PC-9 (cell line): ENCODE data around the gene GNAQ.

Experiments
- EZH2 ChIP-seq: fragments of 200-600 bp; sonication (generic); IDR thresholded peaks from 2 replicates; pipeline ENCODE4 v1.8.0; 2017; ENCODE audit warnings: antibody characterized with exemption, low read depth
- TF ChIP-seq, protein P1 (sequence below): fragments of 200-600 bp; sonication (generic); conservative IDR thresholded peaks from 2 replicates; pipeline ENCODE4 v1.6.1; 2017; ENCODE audit warnings: mixed run types, antibody characterized with exemption, mild to moderate bottlenecking, moderate library complexity

DNA sequence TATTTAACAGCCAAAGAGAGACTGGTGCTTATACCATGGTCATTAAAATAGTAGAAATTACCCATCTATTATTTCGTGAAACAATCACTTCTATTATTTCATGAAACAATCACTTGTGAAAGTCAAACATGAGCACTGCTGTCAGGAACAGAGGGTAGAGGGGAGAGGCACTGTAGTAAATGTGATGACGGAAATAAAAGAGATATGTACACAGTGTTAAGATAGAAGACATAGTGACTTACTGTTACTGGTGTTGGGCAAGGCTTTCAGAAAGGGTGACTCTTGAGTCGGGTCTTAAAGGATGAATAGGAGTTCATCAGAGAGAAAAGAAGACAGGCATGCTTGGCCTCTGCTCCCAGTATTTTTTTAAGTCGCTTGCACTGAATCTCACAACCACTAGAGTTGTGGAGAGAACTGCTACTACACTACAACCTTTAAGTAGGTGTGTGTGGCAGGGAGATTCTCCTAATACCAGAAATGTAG lies 220.9 kb downstream of the GNAQ start:
- TF ChIP-seq, protein P1, sequence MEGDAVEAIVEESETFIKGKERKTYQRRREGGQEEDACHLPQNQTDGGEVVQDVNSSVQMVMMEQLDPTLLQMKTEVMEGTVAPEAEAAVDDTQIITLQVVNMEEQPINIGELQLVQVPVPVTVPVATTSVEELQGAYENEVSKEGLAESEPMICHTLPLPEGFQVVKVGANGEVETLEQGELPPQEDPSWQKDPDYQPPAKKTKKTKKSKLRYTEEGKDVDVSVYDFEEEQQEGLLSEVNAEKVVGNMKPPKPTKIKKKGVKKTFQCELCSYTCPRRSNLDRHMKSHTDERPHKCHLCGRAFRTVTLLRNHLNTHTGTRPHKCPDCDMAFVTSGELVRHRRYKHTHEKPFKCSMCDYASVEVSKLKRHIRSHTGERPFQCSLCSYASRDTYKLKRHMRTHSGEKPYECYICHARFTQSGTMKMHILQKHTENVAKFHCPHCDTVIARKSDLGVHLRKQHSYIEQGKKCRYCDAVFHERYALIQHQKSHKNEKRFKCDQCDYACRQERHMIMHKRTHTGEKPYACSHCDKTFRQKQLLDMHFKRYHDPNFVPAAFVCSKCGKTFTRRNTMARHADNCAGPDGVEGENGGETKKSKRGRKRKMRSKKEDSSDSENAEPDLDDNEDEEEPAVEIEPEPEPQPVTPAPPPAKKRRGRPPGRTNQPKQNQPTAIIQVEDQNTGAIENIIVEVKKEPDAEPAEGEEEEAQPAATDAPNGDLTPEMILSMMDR, result no peak
- TF ChIP-seq EZH2, result no peak
